ENCODE data around the gene PAX1. TPM values are rescaled to one million over a fixed set of nuclear protein-coding genes. Genes with fewer than 3 reads are reported as not detected.

The PAX1 gene
- total and polyA plus RNA-seq, 2 of the 8 experiments (the other 6 are each of a cell fraction or from before 2014, with no cell fraction given) = not detected

DNA sequence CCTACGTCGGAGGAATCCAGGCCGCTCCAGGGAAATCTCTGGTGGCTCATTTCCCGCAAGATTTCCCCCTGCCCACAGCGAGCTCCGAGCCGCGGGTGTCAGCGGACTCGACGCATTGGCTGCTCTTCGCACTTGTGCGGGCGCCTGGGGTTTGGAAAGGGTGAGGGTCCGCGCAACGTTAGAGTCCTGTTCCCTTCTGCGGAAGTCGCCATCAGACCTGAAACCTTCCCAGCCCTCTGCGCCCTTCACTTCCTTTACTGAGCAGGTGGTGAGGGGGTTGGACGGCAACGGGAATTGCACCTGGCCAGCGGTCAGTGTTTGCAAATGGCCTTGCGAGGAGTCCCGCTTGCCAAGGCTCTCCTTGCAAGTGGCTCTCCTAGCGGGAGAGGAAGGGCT is 8.4 kb downstream of the PAX1 start:
- H3K79me2 ChIP-seq (ENCODE audit: control insufficient read depth in 1 of 2, insufficient read depth in 2 of 2, low read length in 2 of 2) = no peaks in the 10 kb centered on the region
- H2BK15ac ChIP-seq (ENCODE audit: low read length) = 0 out of 2 replicates have a peak overlapping the region, but pooled peaks have one; percentile 29
- peak overlapping the region; percentile 25 to 58 (median 34); a peak in 7 of 8 replicates for H3K4me3 ChIP-seq (ENCODE audit: extremely low read depth in 1 of 4, insufficient read depth in 2 of 4, low read depth in 3 of 4, low read length in 4 of 4)
- no peak overlapping the region for H4K5ac ChIP-seq (ENCODE audit: insufficient read length, low read depth, low read length)
- H3K27ac ChIP-seq (ENCODE audit: low read depth, low read length) = no peak overlapping the region
- no peaks in the 10 kb centered on the region for H3K79me1 ChIP-seq (ENCODE audit: low read depth, low read length)
- H3K18ac ChIP-seq (ENCODE audit: extremely low read depth, low read length) = peak overlapping the region; percentile 19; the same call in 1 of the 2 replicates
- H3K9me3 ChIP-seq (ENCODE audit: insufficient read depth in 2 of 2, low read depth in 1 of 2, low read length in 1 of 2) = no peaks in the 10 kb centered on the region
- WGBS, 2 experiments (ENCODE audit: extremely low coverage in 1 of 2, insufficient coverage in 1 of 2, insufficient read length in 1 of 2, insufficient replicate concordance in 2 of 2, low coverage in 1 of 2, low lambda C conversion rate in 2 of 2, missing lambda C conversion rate in 1 of 2) = 2% methylated on average over 25 of the region's 26 CpGs; no CpG with 5 or more reads in 1 of the 2 experiments
- CTCF ChIA-PET (ENCODE audit: partially characterized antibody) = interaction anchor here (0.8 to 5.3 kb wide), 3 partner anchors 8 to 56 kb away, joined by 3 to 58 read pairs (median 9); partner anchors contain the start of gene PAX1
- peak overlapping the region; percentile 76 to 95 for H3K4me2 ChIP-seq (ENCODE audit: insufficient read depth in 1 of 2, low read depth in 2 of 2, low read length in 2 of 2)
- FAIRE-seq (no peak), DNase-seq (ENCODE audit: low read depth in 1 of 2, low spot score in 2 of 2) (no peak)
- peaks cover 69 to 99% (median 93%) of the 10 kb centered on the region in 4 experiments for H3K27me3 ChIP-seq (replicated peaks in 1 of 4; ENCODE audit: control insufficient read depth in 3 of 4, extremely low read depth in 1 of 4, insufficient read depth in 3 of 4, low read length in 3 of 4)
- H3K4ac ChIP-seq (replicated peaks; ENCODE audit: insufficient read length, low read depth, low read length) = no peak overlapping the region
- no peak overlapping the region for H3K9ac ChIP-seq (replicated peaks in 1 of 4; ENCODE audit: extremely low read depth in 1 of 4, low read depth in 3 of 4, low read length in 3 of 4)
- H3K14ac ChIP-seq (ENCODE audit: insufficient read length) = no peak overlapping the region
- peaks cover 9% of the 10 kb centered on the region; the same call in 1 of the 2 replicates for H3K23me2 ChIP-seq (ENCODE audit: low read depth, low read length)
- peaks cover 3 to 18% (median 5%) of the 10 kb centered on the region in 4 experiments; a peak in 6 of 7 replicates for H3K4me1 ChIP-seq (replicated peaks in 1 of 4; ENCODE audit: control insufficient read depth in 3 of 4, insufficient read depth in 4 of 4, low read length in 3 of 4)
- POLR2A ChIA-PET (ENCODE audit: partially characterized antibody) = interaction anchor here (1.0 to 2.9 kb wide), 4 partner anchors 8 to 12 kb away, joined by 3 to 8 read pairs (median 3); no protein-coding TSS in a partner anchor
- peak overlapping the region; percentile 83; the same call in 1 of the 2 replicates for H2AFZ ChIP-seq (ENCODE audit: low read length)
- H4K8ac ChIP-seq (ENCODE audit: extremely low read depth, insufficient read depth, low read length) = peak overlapping the region; percentile 43; the same call in 1 of the 2 replicates
- no peak overlapping the region for H2BK5ac ChIP-seq (ENCODE audit: low read depth, low read length)
- H2AK5ac ChIP-seq (ENCODE audit: low read depth, low read length) = no peak overlapping the region
- no peak overlapping the region for H2BK120ac ChIP-seq (replicated peaks; ENCODE audit: low read depth, low read length)
- H3K36me3 ChIP-seq (ENCODE audit: control insufficient read depth in 2 of 4, insufficient read depth in 4 of 4, low read length in 3 of 4) = peaks cover 0 to 2% (median 0%) of the 10 kb centered on the region in 4 experiments; a peak in 1 of 8 replicates
- no peak overlapping the region for H3K56ac ChIP-seq (replicated peaks; ENCODE audit: insufficient read length, low read depth, low read length)
- peak overlapping the region; percentile 3 for H4K91ac ChIP-seq (replicated peaks; ENCODE audit: insufficient read length, low read length)
- H2BK20ac ChIP-seq (ENCODE audit: low read length) = no peak overlapping the region; the same call in 1 of the 2 replicates
- H4K20me1 ChIP-seq (replicated peaks in 1 of 2; ENCODE audit: control insufficient read depth in 1 of 2, insufficient read depth in 2 of 2, low read length in 2 of 2) = peaks cover 11 to 27% of the 10 kb centered on the region in 2 experiments
- 0 out of 2 replicates have a peak overlapping the region, but pooled peaks have one; percentile 68 for H2BK12ac ChIP-seq (ENCODE audit: low read depth, low read length)
- no peak overlapping the region for H3K23ac ChIP-seq (ENCODE audit: insufficient read length)
- TF ChIP-seq HDAC6 (IDR thresholded peaks at IDR 0.05; ENCODE audit: low read depth, low read length) (no peak), SIRT6 (IDR thresholded peaks at IDR 0.05; ENCODE audit: low read length) (no peak), RNF2 (IDR thresholded peaks at IDR 0.05; ENCODE audit: borderline replicate concordance, low read depth, low read length, missing control alignments, poor library complexity, severe bottlenecking) (peak; percentile 20), KDM1A (IDR thresholded peaks at IDR 0.05; ENCODE audit: borderline replicate concordance, low read length) (no peak), JUND (IDR thresholded peaks at IDR 0.05; ENCODE audit: low read length) (no peak), SUZ12 (IDR thresholded peaks at IDR 0.05; ENCODE audit: low read length) (peak; percentile 85; the same call in 1 of the 2 replicates), RXRA (IDR thresholded peaks at IDR 0.05; ENCODE audit: insufficient read depth, low read depth, low read length) (no peak), EZH2 (IDR thresholded peaks at IDR 0.05; ENCODE audit: low read depth, low read length, severe bottlenecking) (peak; percentile 90)
- TF ChIP-seq, protein P1, sequence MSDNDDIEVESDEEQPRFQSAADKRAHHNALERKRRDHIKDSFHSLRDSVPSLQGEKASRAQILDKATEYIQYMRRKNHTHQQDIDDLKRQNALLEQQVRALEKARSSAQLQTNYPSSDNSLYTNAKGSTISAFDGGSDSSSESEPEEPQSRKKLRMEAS (IDR thresholded peaks at IDR 0.05) = peak; percentile 45
